Measurements from ENCODE around the gene STH.

STH gene

DNA sequence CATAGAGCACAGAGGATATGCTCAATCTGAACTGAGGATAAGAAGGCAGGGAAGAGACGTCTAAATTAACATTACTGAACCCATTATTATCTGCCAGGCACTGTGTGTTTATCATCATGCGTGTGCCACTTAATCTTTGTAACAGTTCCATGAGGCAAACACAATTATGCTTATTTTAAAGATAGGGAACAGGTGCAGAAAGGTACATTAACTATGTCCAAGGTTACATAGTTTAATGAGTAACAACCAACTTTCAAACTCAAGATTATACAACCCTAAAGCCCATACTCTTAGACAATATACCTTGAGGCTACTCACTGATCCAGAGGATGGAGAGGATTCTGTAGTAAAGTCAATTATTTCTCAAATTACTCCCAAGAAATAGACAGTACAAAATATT is 43.2 kb downstream of the STH start:
- no peak overlapping the region for H2BK12ac ChIP-seq (ENCODE audit: low read length in 2 of 2)
- no peak overlapping the region for H3K4me3 ChIP-seq (ENCODE audit: insufficient read depth in 1 of 2, low read depth in 1 of 2, low read length in 2 of 2)
- no peak overlapping the region for H3K23ac ChIP-seq (ENCODE audit: low read length in 2 of 2)
- H3K4me2 ChIP-seq (ENCODE audit: low read length, poor library complexity, severe bottlenecking) = no peak overlapping the region
- no peak overlapping the region for H3K18ac ChIP-seq (ENCODE audit: low read depth in 1 of 2, low read length in 2 of 2)
- WGBS = 92% methylated on average over 2 of the region's 2 CpGs
- no peak for DNase-seq
- no peak overlapping the region for H3K4ac ChIP-seq (ENCODE audit: low read depth in 1 of 2, low read length in 2 of 2)
- H2BK5ac ChIP-seq (ENCODE audit: low read depth, low read length, poor library complexity, severe bottlenecking) = no peak overlapping the region
- no peak overlapping the region for H2AK5ac ChIP-seq (ENCODE audit: low read length, severe bottlenecking)
- H2AFZ ChIP-seq (ENCODE audit: low read depth, low read length) = no peak overlapping the region
- H3K27me3 ChIP-seq (ENCODE audit: control insufficient read depth in 1 of 2, insufficient read depth in 1 of 2, low read length in 2 of 2) = no peaks in the 10 kb centered on the region
- no peak overlapping the region for H4K91ac ChIP-seq (ENCODE audit: low read length)
- H3K36me3 ChIP-seq (ENCODE audit: control insufficient read depth in 1 of 2, insufficient read depth in 2 of 2, low read depth in 1 of 2, low read length in 2 of 2) = peaks cover 25 to 85% of the 10 kb centered on the region in 2 experiments
- H2BK15ac ChIP-seq (ENCODE audit: low read depth, poor library complexity, severe bottlenecking) = no peak overlapping the region
- H3K9ac ChIP-seq (ENCODE audit: low read length) = no peak overlapping the region
- H2BK120ac ChIP-seq (ENCODE audit: low read depth, low read length) = no peak overlapping the region
- peaks cover 37% of the 10 kb centered on the region for H3K79me1 ChIP-seq (replicated peaks; ENCODE audit: low read length, poor library complexity, severe bottlenecking)
- H3K14ac ChIP-seq (ENCODE audit: low read length in 2 of 2) = no peak overlapping the region
- H3K4me1 ChIP-seq (ENCODE audit: control insufficient read depth, insufficient read depth, low read depth, low read length) = no peaks in the 10 kb centered on the region
- no peak overlapping the region for H3K27ac ChIP-seq (ENCODE audit: low read length, poor library complexity, severe bottlenecking)
- H4K8ac ChIP-seq (ENCODE audit: low read length) = no peak overlapping the region
- no peaks in the 10 kb centered on the region for H3K9me3 ChIP-seq (ENCODE audit: control insufficient read depth, low read length)

DNA sequence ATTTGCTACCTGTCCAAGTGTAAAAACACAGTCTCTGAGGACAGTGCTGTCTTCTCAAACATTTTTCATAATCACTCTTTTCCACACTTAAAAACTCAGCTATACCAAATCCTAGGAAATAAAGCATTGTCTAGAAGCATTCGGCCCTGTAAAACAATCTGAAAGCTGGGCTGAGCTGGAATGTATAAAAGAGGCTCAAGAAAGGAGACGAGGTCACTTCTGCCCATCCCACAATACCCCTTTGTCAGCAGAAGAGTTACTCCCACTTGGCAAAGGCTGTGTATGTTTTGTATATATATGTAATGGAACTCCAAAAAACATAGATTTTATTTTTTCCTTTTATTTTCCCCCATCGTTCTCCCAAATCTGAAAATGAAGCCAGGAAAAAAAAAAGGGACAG is 43.9 kb downstream of the STH start:
- H2BK12ac ChIP-seq (ENCODE audit: low read length in 2 of 2) = no peak overlapping the region
- H3K18ac ChIP-seq (ENCODE audit: low read depth in 1 of 2, low read length in 2 of 2) = no peak overlapping the region
- no peak overlapping the region for H3K4me3 ChIP-seq (ENCODE audit: insufficient read depth in 1 of 2, low read depth in 1 of 2, low read length in 2 of 2)
- no peak overlapping the region for H2BK120ac ChIP-seq (ENCODE audit: low read depth, low read length)
- H3K9ac ChIP-seq (ENCODE audit: low read length) = peak overlapping the region; percentile 21
- H3K23ac ChIP-seq (ENCODE audit: low read length in 2 of 2) = no peak overlapping the region
- no peak overlapping the region for H3K14ac ChIP-seq (ENCODE audit: low read length in 2 of 2)
- no peaks in the 10 kb centered on the region for H3K27me3 ChIP-seq (ENCODE audit: control insufficient read depth in 1 of 2, insufficient read depth in 1 of 2, low read length in 2 of 2)
- H3K27ac ChIP-seq (ENCODE audit: low read length, poor library complexity, severe bottlenecking) = no peak overlapping the region
- no peaks in the 10 kb centered on the region for H3K4me1 ChIP-seq (ENCODE audit: control insufficient read depth, insufficient read depth, low read depth, low read length)
- no peak overlapping the region for H2AFZ ChIP-seq (ENCODE audit: low read depth, low read length)
- no peaks in the 10 kb centered on the region for H3K9me3 ChIP-seq (ENCODE audit: control insufficient read depth, low read length)
- peaks cover 37% of the 10 kb centered on the region for H3K79me1 ChIP-seq (replicated peaks; ENCODE audit: low read length, poor library complexity, severe bottlenecking)
- no peak overlapping the region for H2BK5ac ChIP-seq (ENCODE audit: low read depth, low read length, poor library complexity, severe bottlenecking)
- no peak overlapping the region for H2BK15ac ChIP-seq (ENCODE audit: low read depth, poor library complexity, severe bottlenecking)
- H4K8ac ChIP-seq (ENCODE audit: low read length) = no peak overlapping the region
- no peak overlapping the region for H3K4me2 ChIP-seq (ENCODE audit: low read length, poor library complexity, severe bottlenecking)
- DNase-seq = no peak
- H3K4ac ChIP-seq (ENCODE audit: low read depth in 1 of 2, low read length in 2 of 2) = no peak overlapping the region
- peaks cover 29 to 84% of the 10 kb centered on the region in 2 experiments for H3K36me3 ChIP-seq (ENCODE audit: control insufficient read depth in 1 of 2, insufficient read depth in 2 of 2, low read depth in 1 of 2, low read length in 2 of 2)
- H4K91ac ChIP-seq (ENCODE audit: low read length) = no peak overlapping the region
- no peak overlapping the region for H2AK5ac ChIP-seq (ENCODE audit: low read length, severe bottlenecking)
- WGBS = 89% methylated on average over 1 of the region's 3 CpGs

GRCh38 chr17:46043606-46044005 is 44.6 kb downstream of the STH start:
- Histone ChIP-seq H3K4me2 (ENCODE audit: low read length, poor library complexity, severe bottlenecking) (no peak overlapping the region), H2BK5ac (ENCODE audit: low read depth, low read length, poor library complexity, severe bottlenecking) (no peak overlapping the region), H4K8ac (ENCODE audit: low read length) (no peak overlapping the region), H3K9ac (ENCODE audit: low read length) (peak overlapping the region; percentile 9), H3K23ac (ENCODE audit: low read length in 2 of 2) (no peak overlapping the region), H4K91ac (ENCODE audit: low read length) (no peak overlapping the region), H3K27ac (ENCODE audit: low read length, poor library complexity, severe bottlenecking) (no peak overlapping the region), H2AFZ (ENCODE audit: low read depth, low read length) (no peak overlapping the region), H3K4me3 (ENCODE audit: insufficient read depth in 1 of 2, low read depth in 1 of 2, low read length in 2 of 2) (no peak overlapping the region), H3K36me3 (ENCODE audit: control insufficient read depth in 1 of 2, insufficient read depth in 2 of 2, low read depth in 1 of 2, low read length in 2 of 2) (peaks cover 28 to 84% of the 10 kb centered on the region in 2 experiments), H3K27me3 (ENCODE audit: control insufficient read depth in 1 of 2, insufficient read depth in 1 of 2, low read length in 2 of 2) (no peaks in the 10 kb centered on the region), H3K79me1 (replicated peaks; ENCODE audit: low read length, poor library complexity, severe bottlenecking) (peaks cover 36% of the 10 kb centered on the region), H3K4me1 (ENCODE audit: control insufficient read depth, insufficient read depth, low read depth, low read length) (no peaks in the 10 kb centered on the region), H2AK5ac (ENCODE audit: low read length, severe bottlenecking) (no peak overlapping the region), H3K14ac (ENCODE audit: low read length in 2 of 2) (no peak overlapping the region), H2BK15ac (ENCODE audit: low read depth, poor library complexity, severe bottlenecking) (no peak overlapping the region), H3K18ac (ENCODE audit: low read depth in 1 of 2, low read length in 2 of 2) (no peak overlapping the region), H2BK12ac (ENCODE audit: low read length in 2 of 2) (no peak overlapping the region), H3K9me3 (ENCODE audit: control insufficient read depth, low read length) (no peaks in the 10 kb centered on the region), H2BK120ac (ENCODE audit: low read depth, low read length) (no peak overlapping the region), H3K4ac (ENCODE audit: low read depth in 1 of 2, low read length in 2 of 2) (no peak overlapping the region)
- DNase-seq = no peak
- WGBS = 100% methylated on average over 2 of the region's 3 CpGs

DNA sequence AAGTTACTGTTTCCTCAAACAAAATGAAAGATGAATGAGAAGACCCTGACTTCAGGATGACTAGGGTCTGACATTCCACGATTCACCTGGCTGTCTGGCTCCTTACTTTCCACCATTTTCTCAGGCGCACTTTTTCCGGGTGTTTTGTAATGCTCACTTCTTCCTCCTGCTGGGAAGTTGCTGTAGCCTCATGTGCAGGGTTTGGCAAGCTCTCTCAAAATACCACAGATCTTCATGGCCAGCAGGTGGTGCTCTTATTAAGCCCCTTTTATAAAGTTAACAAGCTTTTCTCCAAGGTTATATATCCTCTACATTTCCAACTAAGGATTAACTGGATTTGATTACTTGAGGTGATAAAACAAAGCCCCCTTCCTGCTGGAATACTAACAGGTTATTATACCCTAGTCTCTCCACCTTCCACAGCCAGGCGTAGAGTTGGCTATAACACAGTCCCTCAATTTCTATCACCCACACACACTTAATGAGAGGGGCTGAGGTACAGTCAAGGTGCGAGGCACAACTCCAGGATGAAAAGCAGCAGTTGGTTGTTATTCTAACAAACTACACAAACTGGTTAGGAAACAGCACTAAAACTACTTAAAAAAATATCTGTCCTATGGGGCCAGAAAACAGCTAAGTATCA is 45.4 kb downstream of the STH start:
- no peaks in the 10 kb centered on the region for H3K9me3 ChIP-seq (ENCODE audit: control insufficient read depth, low read length)
- no peak overlapping the region for H4K91ac ChIP-seq (ENCODE audit: low read length)
- H3K23ac ChIP-seq (ENCODE audit: low read length in 2 of 2) = no peak overlapping the region
- peak overlapping the region; percentile 9 for H3K9ac ChIP-seq (ENCODE audit: low read length)
- no peak overlapping the region for H3K18ac ChIP-seq (ENCODE audit: low read depth in 1 of 2, low read length in 2 of 2)
- H2AFZ ChIP-seq (ENCODE audit: low read depth, low read length) = no peak overlapping the region
- WGBS = 65% methylated on average over 5 of the region's 5 CpGs
- no peak overlapping the region for H2BK120ac ChIP-seq (ENCODE audit: low read depth, low read length)
- H4K8ac ChIP-seq (ENCODE audit: low read length) = no peak overlapping the region
- no peak overlapping the region for H3K14ac ChIP-seq (ENCODE audit: low read length in 2 of 2)
- H3K4me2 ChIP-seq (ENCODE audit: low read length, poor library complexity, severe bottlenecking) = no peak overlapping the region
- H2BK5ac ChIP-seq (ENCODE audit: low read depth, low read length, poor library complexity, severe bottlenecking) = no peak overlapping the region
- H3K4ac ChIP-seq (ENCODE audit: low read depth in 1 of 2, low read length in 2 of 2) = no peak overlapping the region
- peak; percentile 88 for DNase-seq
- H3K27ac ChIP-seq (ENCODE audit: low read length, poor library complexity, severe bottlenecking) = no peak overlapping the region
- H2BK12ac ChIP-seq (ENCODE audit: low read length in 2 of 2) = no peak overlapping the region
- H2AK5ac ChIP-seq (ENCODE audit: low read length, severe bottlenecking) = no peak overlapping the region
- H3K4me1 ChIP-seq (ENCODE audit: control insufficient read depth, insufficient read depth, low read depth, low read length) = no peaks in the 10 kb centered on the region
- peaks cover 23 to 84% of the 10 kb centered on the region in 2 experiments for H3K36me3 ChIP-seq (ENCODE audit: control insufficient read depth in 1 of 2, insufficient read depth in 2 of 2, low read depth in 1 of 2, low read length in 2 of 2)
- no peak overlapping the region for H2BK15ac ChIP-seq (ENCODE audit: low read depth, poor library complexity, severe bottlenecking)
- H3K4me3 ChIP-seq (ENCODE audit: insufficient read depth in 1 of 2, low read depth in 1 of 2, low read length in 2 of 2) = no peak overlapping the region
- peaks cover 29% of the 10 kb centered on the region for H3K79me1 ChIP-seq (replicated peaks; ENCODE audit: low read length, poor library complexity, severe bottlenecking)
- no peaks in the 10 kb centered on the region for H3K27me3 ChIP-seq (ENCODE audit: control insufficient read depth in 1 of 2, insufficient read depth in 1 of 2, low read length in 2 of 2)
